Liver (tissue), 9 donors: ENCODE data around the gene SHMT2. TPM values are rescaled to one million over a fixed set of nuclear protein-coding genes. Genes with fewer than 3 reads are reported as not detected.
A peak's percentile ranks its signal among the peaks of the same experiment; 100 is the strongest.

Source experiments
- DNase-seq: peaks from one replicate; pipeline ENCODE4 v3.0.0-alpha.2; 2017; ENCODE audit warnings: low spot score
- H3K27ac ChIP-seq, 2 donors: one replicate each; pipeline ENCODE4 v1.7.0; 2013; ENCODE audit warnings: inconsistent platforms in 2 of 2, low read length in 2 of 2, control low read depth in 1 of 2, low read depth in 1 of 2, mild to moderate bottlenecking in 1 of 2
- H3K27me3 ChIP-seq, 4 donors: one replicate each; pipeline versions ENCODE4 v1.6.1 to v1.7.0; 2013; ENCODE audit warnings: low read length in 3 of 4, inconsistent platforms in 1 of 4, mild to moderate bottlenecking in 1 of 4, moderate library complexity in 1 of 4; ENCODE audit not compliant: control insufficient read depth in 4 of 4, insufficient read depth in 4 of 4
- H3K36me3 ChIP-seq, 4 donors: one replicate each; pipeline versions ENCODE4 v1.6.1 to v1.7.0; 2013; ENCODE audit warnings: low read length in 3 of 4, mild to moderate bottlenecking in 3 of 4, low read depth in 1 of 4, moderate library complexity in 1 of 4; ENCODE audit not compliant: control insufficient read depth in 4 of 4, insufficient read depth in 3 of 4
- H3K4me1 ChIP-seq, 4 donors: one replicate each; pipeline versions ENCODE4 v1.6.1 to v1.7.0; 2013; ENCODE audit warnings: low read length in 3 of 4, mild to moderate bottlenecking in 3 of 4, moderate library complexity in 1 of 4; ENCODE audit not compliant: control insufficient read depth in 4 of 4, insufficient read depth in 4 of 4
- H3K4me3 ChIP-seq, 3 donors: one replicate each; pipeline versions ENCODE4 v1.6.1 to v1.7.0; 2013; ENCODE audit warnings: low read length in 3 of 3, control low read depth in 1 of 3, low read depth in 1 of 3, mild to moderate bottlenecking in 1 of 3
- H3K9ac ChIP-seq, 2 donors: one replicate each; pipeline ENCODE4 v1.7.0; 2013; ENCODE audit warnings: low read length in 2 of 2, mild to moderate bottlenecking in 2 of 2, moderate library complexity in 2 of 2, control low read depth in 1 of 2, low read depth in 1 of 2
- H3K9me3 ChIP-seq, 4 donors: one replicate each; pipeline versions ENCODE4 v1.6.1 to v1.7.0; 2013; ENCODE audit warnings: low read length in 3 of 4; ENCODE audit not compliant: control insufficient read depth in 4 of 4
- FOXA1 ChIP-seq: IDR thresholded peaks from 2 replicates; pipeline ENCODE4 v1.6.1; 2016; ENCODE audit warnings: antibody characterized with exemption
- FOXA2 ChIP-seq: IDR thresholded peaks from 2 replicates; pipeline ENCODE4 v1.6.1; 2016; ENCODE audit warnings: antibody characterized with exemption
- GABPA ChIP-seq, 2 donors: IDR thresholded peaks in 1 of 2; conservative IDR thresholded peaks in 1 of 2; 2 replicates each; pipeline ENCODE4 v1.6.1; 2016; ENCODE audit warnings: antibody characterized with exemption in 2 of 2, mild to moderate bottlenecking in 1 of 2, moderate library complexity in 1 of 2
- HNF4A ChIP-seq, 2 donors: conservative IDR thresholded peaks; 2 replicates each; pipeline ENCODE4 v1.6.1; 2016; ENCODE audit warnings: antibody characterized with exemption in 2 of 2, mild to moderate bottlenecking in 2 of 2
- HNF4G ChIP-seq: IDR thresholded peaks from 2 replicates; pipeline ENCODE4 v1.6.1; 2016; ENCODE audit warnings: antibody characterized with exemption
- JUND ChIP-seq, 2 donors: IDR thresholded peaks; 2 replicates each; pipeline ENCODE4 v1.6.1; 2016; ENCODE audit warnings: antibody characterized with exemption in 2 of 2
- NR2F2 ChIP-seq: IDR thresholded peaks from 2 replicates; pipeline ENCODE4 v1.6.1; 2016; ENCODE audit warnings: antibody characterized with exemption
- RAD21 ChIP-seq, 2 donors: IDR thresholded peaks; 2 replicates each; pipeline ENCODE4 v1.6.1; 2016; ENCODE audit warnings: antibody characterized with exemption in 2 of 2, mild to moderate bottlenecking in 2 of 2
- RXRA ChIP-seq, 2 donors: IDR thresholded peaks; 2 replicates each; pipeline ENCODE4 v1.6.1; 2017 to 2018; ENCODE audit warnings: antibody characterized with exemption in 2 of 2, mild to moderate bottlenecking in 1 of 2
- TAF1 ChIP-seq: conservative IDR thresholded peaks from 2 replicates; pipeline ENCODE4 v1.6.1; 2016; ENCODE audit warnings: antibody characterized with exemption, mild to moderate bottlenecking
- YY1 ChIP-seq: IDR thresholded peaks from 2 replicates; pipeline ENCODE4 v1.6.1; 2016; ENCODE audit warnings: antibody characterized with exemption, mild to moderate bottlenecking
- WGBS: extraction: QIAGEN DNeasy Blood & Tissue Kit; methylation state at CpG from one replicate; pipeline ENCODE4 v1.1.7; 2013; 5-methylcytosine and 5-hydroxymethylcytosine counted together
- polyA plus RNA-seq, 2 donors: library from polyadenylated mRNA; stranded (reverse) in 1 of 2; unstranded in 1 of 2; fragments of 200-250 nt in 1 of 2; fragments of >200 nt in 1 of 2; fragmentation: Nextera tagmentation in 1 of 2; extraction: Ambion mirVana in 1 of 2; gene quantifications; one replicate each; pipeline versions ENCODE4 v1.2.1 to v1.2.3, GENCODE V29; 2013 to 2015
- total RNA-seq, 2 donors: library from RNA; depleted of rRNA; stranded (reverse); fragments of >200 nt; gene quantifications; one replicate each; pipeline ENCODE4 v1.2.3, GENCODE V29; 2014
- TF ChIP-seq, protein P1 (sequence below): IDR thresholded peaks from 2 replicates; pipeline ENCODE4 v1.6.1; 2016; ENCODE audit warnings: antibody characterized with exemption
- TF ChIP-seq, protein P2 (sequence below): IDR thresholded peaks from 2 replicates; pipeline ENCODE4 v1.6.1; 2016; ENCODE audit warnings: antibody characterized with exemption
- TF ChIP-seq, protein P3 (sequence below): IDR thresholded peaks from 2 replicates; pipeline ENCODE4 v1.6.1; 2016; ENCODE audit warnings: antibody characterized with exemption
- TF ChIP-seq, protein P4 (sequence below): IDR thresholded peaks from 2 replicates; pipeline ENCODE4 v1.6.1; 2016; ENCODE audit warnings: antibody characterized with exemption, mild to moderate bottlenecking
- TF ChIP-seq, protein P5 (sequence below): fragments of 150-350 bp; IDR thresholded peaks from 2 replicates; pipeline ENCODE4 v1.5.1; 2017; ENCODE audit warnings: improper control_type of control experiment, low read depth, low read length; ENCODE audit not compliant: missing input control
- donor health status: healthy.
- donor health status: healthy.
- donor health status: healthy.
- donor health status: healthy.
- donor health status: healthy.

SHMT2 gene
- total and polyA plus RNA-seq, 4 donors = 66.7 to 276 (median 179) TPM

DNA sequence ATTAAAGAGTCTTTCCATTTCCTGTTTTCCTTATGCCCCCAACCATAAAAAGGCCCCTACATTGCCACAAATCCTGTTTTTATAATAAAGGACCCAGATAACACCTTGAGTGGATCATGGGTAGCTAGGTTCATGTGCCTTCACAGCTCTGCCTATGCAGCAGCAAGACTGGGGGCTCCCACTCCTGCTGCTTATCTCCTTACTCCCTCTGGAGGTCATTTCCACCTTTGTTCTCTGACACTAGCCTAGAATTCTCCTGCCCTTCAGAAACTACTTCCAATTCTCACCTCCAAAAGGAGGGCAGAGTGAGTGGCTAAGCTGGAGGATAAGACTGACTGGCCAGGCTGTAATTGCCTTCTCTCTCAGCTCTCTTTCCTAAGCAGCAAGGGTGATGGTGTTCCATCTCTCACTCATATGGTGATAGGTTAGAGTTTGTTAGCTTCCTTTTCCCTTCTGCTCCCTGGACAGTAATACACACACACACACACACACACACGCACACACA, 41.5 kb downstream of the SHMT2 start:
- no peaks in the 10 kb centered on the region for H3K9me3 ChIP-seq
- no peak for DNase-seq
- WGBS = 90% methylated on average over 1 of the region's 1 CpG
- no peak overlapping the region for H3K27ac ChIP-seq
- no peak overlapping the region for H3K4me3 ChIP-seq
- no peak overlapping the region for H3K9ac ChIP-seq
- peaks cover 14 to 59% (median 49%) of the 10 kb centered on the region in 4 donors for H3K36me3 ChIP-seq
- H3K27me3 ChIP-seq = no peaks in the 10 kb centered on the region
- peaks cover 0 to 1% (median 0%) of the 10 kb centered on the region in 4 donors for H3K4me1 ChIP-seq
- TF ChIP-seq, protein P1, sequence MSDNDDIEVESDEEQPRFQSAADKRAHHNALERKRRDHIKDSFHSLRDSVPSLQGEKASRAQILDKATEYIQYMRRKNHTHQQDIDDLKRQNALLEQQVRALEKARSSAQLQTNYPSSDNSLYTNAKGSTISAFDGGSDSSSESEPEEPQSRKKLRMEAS = no peak
- TF ChIP-seq RAD21 (IDR thresholded peaks at IDR 0.05) (no peak), FOXA1 (no peak), GABPA (IDR thresholded peaks at IDR 0.05 in 1 of 2, conservative IDR thresholded peaks at IDR 0.05 in 1 of 2) (no peak), HNF4A (conservative IDR thresholded peaks at IDR 0.05) (no peak), NR2F2 (no peak), YY1 (no peak), FOXA2 (no peak), TAF1 (no peak)
- TF ChIP-seq, protein P2, sequence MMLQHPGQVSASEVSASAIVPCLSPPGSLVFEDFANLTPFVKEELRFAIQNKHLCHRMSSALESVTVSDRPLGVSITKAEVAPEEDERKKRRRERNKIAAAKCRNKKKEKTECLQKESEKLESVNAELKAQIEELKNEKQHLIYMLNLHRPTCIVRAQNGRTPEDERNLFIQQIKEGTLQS = no peak
- TF ChIP-seq, protein P3, sequence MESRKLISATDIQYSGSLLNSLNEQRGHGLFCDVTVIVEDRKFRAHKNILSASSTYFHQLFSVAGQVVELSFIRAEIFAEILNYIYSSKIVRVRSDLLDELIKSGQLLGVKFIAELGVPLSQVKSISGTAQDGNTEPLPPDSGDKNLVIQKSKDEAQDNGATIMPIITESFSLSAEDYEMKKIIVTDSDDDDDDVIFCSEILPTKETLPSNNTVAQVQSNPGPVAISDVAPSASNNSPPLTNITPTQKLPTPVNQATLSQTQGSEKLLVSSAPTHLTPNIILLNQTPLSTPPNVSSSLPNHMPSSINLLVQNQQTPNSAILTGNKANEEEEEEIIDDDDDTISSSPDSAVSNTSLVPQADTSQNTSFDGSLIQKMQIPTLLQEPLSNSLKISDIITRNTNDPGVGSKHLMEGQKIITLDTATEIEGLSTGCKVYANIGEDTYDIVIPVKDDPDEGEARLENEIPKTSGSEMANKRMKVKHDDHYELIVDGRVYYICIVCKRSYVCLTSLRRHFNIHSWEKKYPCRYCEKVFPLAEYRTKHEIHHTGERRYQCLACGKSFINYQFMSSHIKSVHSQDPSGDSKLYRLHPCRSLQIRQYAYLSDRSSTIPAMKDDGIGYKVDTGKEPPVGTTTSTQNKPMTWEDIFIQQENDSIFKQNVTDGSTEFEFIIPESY = no peak

DNA sequence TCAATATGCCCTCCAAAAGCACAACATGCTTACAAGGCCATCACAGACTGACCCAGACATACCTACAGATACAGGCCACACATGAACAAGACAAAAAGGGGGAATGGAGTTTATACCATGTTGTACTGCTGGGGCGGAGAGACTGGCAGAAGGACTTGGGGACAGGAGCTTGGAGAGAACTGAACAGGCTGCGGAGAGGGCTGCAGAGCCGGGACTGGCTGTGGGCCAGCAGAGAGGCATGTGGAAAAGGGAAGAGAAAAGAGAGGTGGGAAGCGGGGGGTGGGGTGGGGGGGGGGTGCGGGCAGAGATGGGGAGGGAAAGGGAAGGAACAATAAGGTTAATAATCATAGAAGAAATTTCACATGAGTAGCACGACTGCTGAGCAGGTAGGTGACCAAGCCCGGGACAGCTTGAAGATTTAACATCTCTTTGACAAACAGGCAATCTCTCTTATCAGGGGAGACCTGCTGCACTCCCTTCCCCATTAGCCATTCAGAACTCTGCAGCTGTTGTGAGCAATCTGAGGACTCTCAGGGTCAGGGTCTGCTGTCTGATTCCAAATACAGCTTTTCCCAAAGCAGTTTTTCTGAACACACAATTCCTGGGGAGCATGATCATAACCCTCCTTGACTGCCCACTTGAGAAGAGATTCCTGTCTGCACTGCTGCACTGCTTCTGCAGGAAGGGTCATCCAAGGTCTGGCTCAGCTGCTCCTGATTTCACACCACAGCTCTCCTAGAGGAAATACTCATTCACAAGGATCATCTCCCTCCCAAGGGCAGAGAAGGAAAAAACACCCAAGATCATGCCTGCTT, 43.0 kb downstream of the SHMT2 start:
- TF ChIP-seq RXRA (IDR thresholded peaks at IDR 0.05) (no peak), NR2F2 (peak; percentile 19)
- Histone ChIP-seq H3K4me3 (no peak overlapping the region), H3K9ac (no peak overlapping the region), H3K27ac (no peak overlapping the region), H3K4me1 (peaks cover 0 to 1% (median 0%) of the 10 kb centered on the region in 4 donors), H3K27me3 (no peaks in the 10 kb centered on the region), H3K36me3 (peaks cover 14 to 50% (median 42%) of the 10 kb centered on the region in 4 donors), H3K9me3 (no peaks in the 10 kb centered on the region)
- no peak for DNase-seq
- 81% methylated on average over 7 of the region's 7 CpGs for WGBS

DNA sequence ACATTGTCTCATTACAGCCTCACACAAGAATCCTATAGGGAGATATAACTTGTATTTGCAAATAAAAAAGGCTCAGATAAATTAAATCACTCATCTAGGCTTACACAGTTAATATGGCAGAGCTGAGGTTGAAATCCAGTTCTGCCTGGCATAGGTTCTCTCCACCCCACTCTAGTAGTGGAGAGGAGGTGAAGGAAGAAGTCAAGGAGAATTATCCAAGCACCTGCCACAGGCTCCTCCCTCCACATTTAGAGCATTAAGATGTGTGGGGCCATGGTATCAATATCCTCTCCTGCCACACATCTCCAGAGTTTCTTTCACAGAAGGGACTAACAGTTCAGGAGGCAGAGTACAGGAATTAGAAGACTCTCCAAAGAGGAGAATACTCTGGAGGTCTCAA, 44.0 kb downstream of the SHMT2 start:
- Histone ChIP-seq H3K4me1 (peaks cover 0 to 1% (median 0%) of the 10 kb centered on the region in 4 donors), H3K27ac (no peak overlapping the region), H3K9ac (no peak overlapping the region), H3K36me3 (peaks cover 14 to 44% (median 41%) of the 10 kb centered on the region in 4 donors), H3K27me3 (no peaks in the 10 kb centered on the region), H3K4me3 (no peak overlapping the region), H3K9me3 (no peaks in the 10 kb centered on the region)
- no peak for DNase-seq
- TF ChIP-seq JUND (IDR thresholded peaks at IDR 0.05) = no peak
- no peak for TF ChIP-seq RXRA (IDR thresholded peaks at IDR 0.05)
- TF ChIP-seq, protein P3 = no peak
- TF ChIP-seq NR2F2 = no peak
- TF ChIP-seq, protein P1 = no peak
- TF ChIP-seq FOXA1 = no peak
- TF ChIP-seq HNF4G = no peak
- TF ChIP-seq, protein P4, sequence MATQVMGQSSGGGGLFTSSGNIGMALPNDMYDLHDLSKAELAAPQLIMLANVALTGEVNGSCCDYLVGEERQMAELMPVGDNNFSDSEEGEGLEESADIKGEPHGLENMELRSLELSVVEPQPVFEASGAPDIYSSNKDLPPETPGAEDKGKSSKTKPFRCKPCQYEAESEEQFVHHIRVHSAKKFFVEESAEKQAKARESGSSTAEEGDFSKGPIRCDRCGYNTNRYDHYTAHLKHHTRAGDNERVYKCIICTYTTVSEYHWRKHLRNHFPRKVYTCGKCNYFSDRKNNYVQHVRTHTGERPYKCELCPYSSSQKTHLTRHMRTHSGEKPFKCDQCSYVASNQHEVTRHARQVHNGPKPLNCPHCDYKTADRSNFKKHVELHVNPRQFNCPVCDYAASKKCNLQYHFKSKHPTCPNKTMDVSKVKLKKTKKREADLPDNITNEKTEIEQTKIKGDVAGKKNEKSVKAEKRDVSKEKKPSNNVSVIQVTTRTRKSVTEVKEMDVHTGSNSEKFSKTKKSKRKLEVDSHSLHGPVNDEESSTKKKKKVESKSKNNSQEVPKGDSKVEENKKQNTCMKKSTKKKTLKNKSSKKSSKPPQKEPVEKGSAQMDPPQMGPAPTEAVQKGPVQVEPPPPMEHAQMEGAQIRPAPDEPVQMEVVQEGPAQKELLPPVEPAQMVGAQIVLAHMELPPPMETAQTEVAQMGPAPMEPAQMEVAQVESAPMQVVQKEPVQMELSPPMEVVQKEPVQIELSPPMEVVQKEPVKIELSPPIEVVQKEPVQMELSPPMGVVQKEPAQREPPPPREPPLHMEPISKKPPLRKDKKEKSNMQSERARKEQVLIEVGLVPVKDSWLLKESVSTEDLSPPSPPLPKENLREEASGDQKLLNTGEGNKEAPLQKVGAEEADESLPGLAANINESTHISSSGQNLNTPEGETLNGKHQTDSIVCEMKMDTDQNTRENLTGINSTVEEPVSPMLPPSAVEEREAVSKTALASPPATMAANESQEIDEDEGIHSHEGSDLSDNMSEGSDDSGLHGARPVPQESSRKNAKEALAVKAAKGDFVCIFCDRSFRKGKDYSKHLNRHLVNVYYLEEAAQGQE = no peak
- TF ChIP-seq, protein P5, sequence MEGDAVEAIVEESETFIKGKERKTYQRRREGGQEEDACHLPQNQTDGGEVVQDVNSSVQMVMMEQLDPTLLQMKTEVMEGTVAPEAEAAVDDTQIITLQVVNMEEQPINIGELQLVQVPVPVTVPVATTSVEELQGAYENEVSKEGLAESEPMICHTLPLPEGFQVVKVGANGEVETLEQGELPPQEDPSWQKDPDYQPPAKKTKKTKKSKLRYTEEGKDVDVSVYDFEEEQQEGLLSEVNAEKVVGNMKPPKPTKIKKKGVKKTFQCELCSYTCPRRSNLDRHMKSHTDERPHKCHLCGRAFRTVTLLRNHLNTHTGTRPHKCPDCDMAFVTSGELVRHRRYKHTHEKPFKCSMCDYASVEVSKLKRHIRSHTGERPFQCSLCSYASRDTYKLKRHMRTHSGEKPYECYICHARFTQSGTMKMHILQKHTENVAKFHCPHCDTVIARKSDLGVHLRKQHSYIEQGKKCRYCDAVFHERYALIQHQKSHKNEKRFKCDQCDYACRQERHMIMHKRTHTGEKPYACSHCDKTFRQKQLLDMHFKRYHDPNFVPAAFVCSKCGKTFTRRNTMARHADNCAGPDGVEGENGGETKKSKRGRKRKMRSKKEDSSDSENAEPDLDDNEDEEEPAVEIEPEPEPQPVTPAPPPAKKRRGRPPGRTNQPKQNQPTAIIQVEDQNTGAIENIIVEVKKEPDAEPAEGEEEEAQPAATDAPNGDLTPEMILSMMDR = no peak
